H9 (cell line): ENCODE results near the gene KAZN. TPM values are rescaled to one million over a fixed set of nuclear protein-coding genes. Genes with fewer than 3 reads are reported as not detected.

Experiments
- DNase-seq: peaks from one replicate; pipeline ENCODE4 v3.0.0-alpha.2; 2017
- H2AFZ ChIP-seq: one replicate; pipeline ENCODE4 v1.6.1; 2013; ENCODE audit warnings: mild to moderate bottlenecking, low read length, control low read depth, moderate library complexity
- H2AK5ac ChIP-seq: 2 replicates; pipeline ENCODE4 v1.6.1; 2013; ENCODE audit warnings: low read length, control low read depth, mixed read lengths; ENCODE audit not compliant: insufficient read length
- H2BK120ac ChIP-seq: one replicate; pipeline ENCODE4 v1.6.1; 2013; ENCODE audit warnings: low read depth, mild to moderate bottlenecking, low read length, control low read depth, inconsistent platforms; ENCODE audit not compliant: poor library complexity, severe bottlenecking
- H2BK12ac ChIP-seq: 2 replicates; pipeline ENCODE4 v1.6.1; 2013; ENCODE audit warnings: low read length, control low read depth, mixed read lengths, low read depth; ENCODE audit not compliant: insufficient read length
- H2BK15ac ChIP-seq: 2 replicates; pipeline ENCODE4 v1.6.1; 2013; ENCODE audit warnings: low read depth, low read length, control low read depth
- H2BK20ac ChIP-seq: one replicate; pipeline ENCODE4 v1.6.1; 2013; ENCODE audit warnings: low read depth, mild to moderate bottlenecking, low read length, control low read depth, inconsistent platforms; ENCODE audit not compliant: poor library complexity, severe bottlenecking
- H2BK5ac ChIP-seq: 2 replicates; pipeline ENCODE4 v1.6.1; 2013; ENCODE audit warnings: low read length, control low read depth, mixed read lengths; ENCODE audit not compliant: insufficient read length
- H3K14ac ChIP-seq: 2 replicates; pipeline ENCODE4 v1.6.1; 2013; ENCODE audit warnings: low read length, control low read depth; ENCODE audit not compliant: insufficient read depth
- H3K18ac ChIP-seq: 2 replicates; pipeline ENCODE4 v1.6.1; 2013; ENCODE audit warnings: low read depth, mild to moderate bottlenecking, mixed read lengths, low read length, control low read depth; ENCODE audit not compliant: insufficient read length
- H3K23ac ChIP-seq: 2 replicates; pipeline ENCODE4 v1.6.1; 2013; ENCODE audit warnings: low read length, control low read depth, mixed read lengths, low read depth; ENCODE audit not compliant: insufficient read length
- H3K23me2 ChIP-seq: 2 replicates; pipeline ENCODE4 v1.6.1; 2013; ENCODE audit warnings: low read depth, mild to moderate bottlenecking, mixed read lengths, low read length, control low read depth; ENCODE audit not compliant: insufficient read length, poor library complexity, severe bottlenecking
- H3K27ac ChIP-seq: 2 replicates; pipeline ENCODE4 v1.5.1; 2013; ENCODE audit warnings: low read length, control low read depth, mixed read lengths, low read depth; ENCODE audit not compliant: insufficient read length
- H3K27me3 ChIP-seq: 2 replicates; pipeline ENCODE4 v1.6.1; 2013; ENCODE audit warnings: low read length, control low read depth, inconsistent platforms; ENCODE audit not compliant: insufficient read depth
- H3K4ac ChIP-seq: 2 replicates; pipeline ENCODE4 v1.6.1; 2013; ENCODE audit warnings: low read depth, mild to moderate bottlenecking, control low read depth, inconsistent platforms, low read length, moderate library complexity
- H3K4me1 ChIP-seq: 2 replicates; pipeline ENCODE4 v1.6.1; 2013; ENCODE audit warnings: low read length, control low read depth, inconsistent platforms; ENCODE audit not compliant: insufficient read depth
- H3K4me2 ChIP-seq: 2 replicates; pipeline ENCODE4 v1.6.1; 2013; ENCODE audit warnings: low read length, control low read depth, mixed read lengths; ENCODE audit not compliant: insufficient read length, insufficient read depth
- H3K56ac ChIP-seq: 2 replicates; pipeline ENCODE4 v1.6.1; 2013; ENCODE audit warnings: low read depth, mild to moderate bottlenecking, mixed read lengths, low read length, control low read depth; ENCODE audit not compliant: insufficient read length
- H3K79me1 ChIP-seq: 2 replicates; pipeline ENCODE4 v1.6.1; 2013; ENCODE audit warnings: low read depth, mild to moderate bottlenecking, moderate library complexity, low read length, control low read depth, inconsistent platforms; ENCODE audit not compliant: insufficient read depth, poor library complexity, severe bottlenecking
- H3K79me2 ChIP-seq: 2 replicates; pipeline ENCODE4 v1.6.1; 2013; ENCODE audit warnings: low read length, control low read depth, inconsistent platforms; ENCODE audit not compliant: insufficient read depth
- H3K9ac ChIP-seq: 2 replicates; pipeline ENCODE4 v1.6.1; 2013; ENCODE audit warnings: low read length, control low read depth, mixed read lengths; ENCODE audit not compliant: insufficient read length; ENCODE audit errors: extremely low read depth
- H3K9me3 ChIP-seq: one replicate; pipeline ENCODE4 v1.6.1; 2013; ENCODE audit warnings: low read depth, low read length, inconsistent platforms; ENCODE audit not compliant: control insufficient read depth
- H3T11ph ChIP-seq: one replicate; pipeline ENCODE4 v1.6.1; 2013; ENCODE audit warnings: mild to moderate bottlenecking, low read length, control low read depth, inconsistent platforms
- H4K20me1 ChIP-seq: one replicate; pipeline ENCODE4 v1.6.1; 2013; ENCODE audit not compliant: control insufficient read depth, insufficient read length, insufficient read depth
- H4K5ac ChIP-seq: 2 replicates; pipeline ENCODE4 v1.6.1; 2013; ENCODE audit warnings: low read depth, mild to moderate bottlenecking, mixed read lengths, low read length, control low read depth; ENCODE audit not compliant: insufficient read length
- H4K8ac ChIP-seq: replicated peaks from 2 replicates; pipeline ENCODE4 v1.6.1; 2013; ENCODE audit warnings: low read length, control low read depth, mixed read lengths, low read depth; ENCODE audit not compliant: insufficient read length
- H4K91ac ChIP-seq: 2 replicates; pipeline ENCODE4 v1.6.1; 2013; ENCODE audit warnings: low read depth, mild to moderate bottlenecking, moderate library complexity, mixed read lengths, low read length, control low read depth; ENCODE audit not compliant: insufficient read length
- H3K27ac Mint-ChIP-seq, 3 experiments: 2 replicates in 2 of 3; 3 replicates in 1 of 3; pipeline ENCODE4 v1.8.0; 2020 to 2021; ENCODE audit warnings: mixed read lengths in 3 of 3, mild to moderate bottlenecking in 1 of 3, moderate library complexity in 1 of 3
- H3K27me3 Mint-ChIP-seq: 2 replicates; pipeline ENCODE4 v1.8.0; 2021; ENCODE audit warnings: low read depth, mild to moderate bottlenecking, moderate library complexity, mixed read lengths
- H3K36me3 Mint-ChIP-seq, 3 experiments: 2 replicates in 2 of 3; 3 replicates in 1 of 3; pipeline ENCODE4 v1.8.0; 2020 to 2021; ENCODE audit warnings: low read depth in 3 of 3, mixed read lengths in 3 of 3; ENCODE audit not compliant: insufficient read depth in 1 of 3
- H3K4me1 Mint-ChIP-seq, 2 experiments: 2 replicates each; pipeline ENCODE4 v1.8.0; 2020; ENCODE audit warnings: mixed read lengths in 2 of 2
- H3K4me3 Mint-ChIP-seq, 2 experiments: 2 replicates in 1 of 2; 3 replicates in 1 of 2; pipeline ENCODE4 v1.8.0; 2020 to 2021; ENCODE audit warnings: mild to moderate bottlenecking in 2 of 2, mixed read lengths in 2 of 2, moderate library complexity in 1 of 2
- H3K9me3 Mint-ChIP-seq, 2 experiments: 2 replicates in 1 of 2; 3 replicates in 1 of 2; pipeline ENCODE4 v1.8.0; 2020; ENCODE audit warnings: mild to moderate bottlenecking in 2 of 2, mixed read lengths in 2 of 2, moderate library complexity in 1 of 2
- WGBS: extraction: QIAGEN DNeasy Blood & Tissue Kit; methylation state at CpG from one replicate; pipeline ENCODE4 v1.1.7; 2013; ENCODE audit warnings: missing lambda C conversion rate, low lambda C conversion rate, mixed read lengths; ENCODE audit not compliant: insufficient read length; ENCODE audit errors: extremely low coverage; 5-methylcytosine and 5-hydroxymethylcytosine counted together
- total RNA-seq: library from RNA; stranded (reverse); gene quantifications from 2 replicates; pipeline ENCODE4 v1.2.1, GENCODE V29; 2021
- TF ChIP-seq, protein P1 (sequence below): fragments of 200-600 bp; sonication (generic); conservative IDR thresholded peaks from 3 replicates; pipeline ENCODE4 v1.8.0; 2021; ENCODE audit warnings: antibody characterized with exemption, mild to moderate bottlenecking

Gene KAZN
- total RNA-seq, 1 experiment from 2014 or later: 7.6 TPM

DNA sequence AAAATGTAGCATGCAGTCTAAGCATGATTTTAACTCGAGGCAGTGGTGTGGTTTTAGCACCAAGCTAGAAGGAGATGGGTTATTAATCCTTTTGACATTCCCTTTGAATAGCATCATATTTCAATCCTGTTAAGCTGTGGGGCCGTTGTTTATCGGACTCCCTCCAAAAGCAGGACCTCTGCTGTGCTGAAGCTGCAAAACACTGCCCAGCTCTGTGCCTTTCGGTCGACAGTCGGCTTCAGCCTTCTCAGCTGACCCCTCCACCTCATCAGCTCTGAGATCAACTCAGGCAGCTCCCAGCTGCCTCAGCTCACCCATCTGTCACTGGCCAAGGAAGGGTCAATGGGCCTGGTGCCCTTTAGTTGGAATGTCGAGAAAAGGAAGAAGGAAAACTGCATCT, 95.5 kb downstream of the KAZN start:
- H3K23me2 ChIP-seq: no peaks in the 10 kb centered on the region
- no peaks in the 10 kb centered on the region; the same call in 1 of the 2 replicates for H3K4me1 ChIP-seq
- Mint-ChIP-seq H3K4me1 (peaks cover 10 to 11% of the 10 kb centered on the region in 2 experiments; a peak in 3 of 4 replicates), H3K9me3 (no peaks in the 10 kb centered on the region; a peak in 1 of 5 replicates), H3K4me3 (no peak overlapping the region), H3K36me3 (no peaks in the 10 kb centered on the region), H3K27ac (no peak overlapping the region), H3K27me3 (no peaks in the 10 kb centered on the region; the same call in none of the 2 replicates)
- no peaks in the 10 kb centered on the region for H3K27me3 ChIP-seq
- H2BK120ac ChIP-seq: no peak overlapping the region
- no peak overlapping the region for H4K8ac ChIP-seq
- H2BK15ac ChIP-seq: no peak overlapping the region
- no peak overlapping the region for H3K9ac ChIP-seq
- H2AK5ac ChIP-seq: no peak overlapping the region
- H3K4ac ChIP-seq: no peak overlapping the region
- no peaks in the 10 kb centered on the region for H3K79me2 ChIP-seq
- H3K56ac ChIP-seq: no peak overlapping the region
- no peak overlapping the region for H4K91ac ChIP-seq
- no peak overlapping the region for H4K5ac ChIP-seq
- no peak overlapping the region for H2AFZ ChIP-seq
- H3T11ph ChIP-seq: no peak overlapping the region
- H2BK20ac ChIP-seq: no peak overlapping the region
- H4K20me1 ChIP-seq: no peaks in the 10 kb centered on the region
- H2BK5ac ChIP-seq: no peak overlapping the region
- H3K18ac ChIP-seq: no peak overlapping the region
- no peak overlapping the region for H3K27ac ChIP-seq
- no peak overlapping the region for H2BK12ac ChIP-seq
- H3K79me1 ChIP-seq: no peaks in the 10 kb centered on the region
- no peak overlapping the region for H3K4me2 ChIP-seq
- no peaks in the 10 kb centered on the region for H3K9me3 ChIP-seq
- H3K14ac ChIP-seq: no peak overlapping the region
- TF ChIP-seq, protein P1, sequence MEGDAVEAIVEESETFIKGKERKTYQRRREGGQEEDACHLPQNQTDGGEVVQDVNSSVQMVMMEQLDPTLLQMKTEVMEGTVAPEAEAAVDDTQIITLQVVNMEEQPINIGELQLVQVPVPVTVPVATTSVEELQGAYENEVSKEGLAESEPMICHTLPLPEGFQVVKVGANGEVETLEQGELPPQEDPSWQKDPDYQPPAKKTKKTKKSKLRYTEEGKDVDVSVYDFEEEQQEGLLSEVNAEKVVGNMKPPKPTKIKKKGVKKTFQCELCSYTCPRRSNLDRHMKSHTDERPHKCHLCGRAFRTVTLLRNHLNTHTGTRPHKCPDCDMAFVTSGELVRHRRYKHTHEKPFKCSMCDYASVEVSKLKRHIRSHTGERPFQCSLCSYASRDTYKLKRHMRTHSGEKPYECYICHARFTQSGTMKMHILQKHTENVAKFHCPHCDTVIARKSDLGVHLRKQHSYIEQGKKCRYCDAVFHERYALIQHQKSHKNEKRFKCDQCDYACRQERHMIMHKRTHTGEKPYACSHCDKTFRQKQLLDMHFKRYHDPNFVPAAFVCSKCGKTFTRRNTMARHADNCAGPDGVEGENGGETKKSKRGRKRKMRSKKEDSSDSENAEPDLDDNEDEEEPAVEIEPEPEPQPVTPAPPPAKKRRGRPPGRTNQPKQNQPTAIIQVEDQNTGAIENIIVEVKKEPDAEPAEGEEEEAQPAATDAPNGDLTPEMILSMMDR: no peak
- H3K23ac ChIP-seq: no peak overlapping the region
- WGBS: no CpG with 5 or more reads among the region's 7 CpGs
- DNase-seq: no peak
